ENCODE results near the gene BAAT.

- TF ChIP-seq ARNTL (CRISPR knock-in tag; IDR thresholded peaks at IDR 0.05; ENCODE audit: borderline replicate concordance, low read depth) = no peak
- no peak for TF ChIP-seq ZNF565 (CRISPR knock-in tag; conservative IDR thresholded peaks at IDR 0.05; ENCODE audit: low read depth)
- no peak for TF ChIP-seq TCF4 (CRISPR knock-in tag; IDR thresholded peaks at IDR 0.05; ENCODE audit: borderline replicate concordance)
- no peak for TF ChIP-seq PPARA (CRISPR knock-in tag; IDR thresholded peaks at IDR 0.05; ENCODE audit: borderline replicate concordance)
- no peak for TF ChIP-seq PATZ1 (CRISPR knock-in tag; IDR thresholded peaks at IDR 0.05; ENCODE audit: borderline replicate concordance)
Measured at GRCh38 chr9:101417977-101418376, 33.2 kb upstream of the BAAT start.
